Pancreas (tissue), 10 donors: ENCODE measurements around the gene MYT1. TPM values are rescaled to one million over a fixed set of nuclear protein-coding genes. Genes with fewer than 3 reads are reported as not detected.

Source experiments
- ATAC-seq, 4 donors: fragments of 200-7000 bp; cut with Tn5 transposase; one replicate each; pipeline versions ENCODE4 v1.8.0 to v1.9.1; 2020; ENCODE audit warnings: mild to moderate bottlenecking in 4 of 4, moderate library complexity in 4 of 4
- DNase-seq, 6 donors: peaks; one replicate each; pipeline ENCODE4 v3.0.0-alpha.2; 2020
- FAIRE-seq: peaks from 2 replicates; lab custom pipeline; 2012; peaks lifted over from hg19 to GRCh38; lab: Jason Lieb, UNC
- H3K27ac ChIP-seq, 4 donors: fragments of 200-600 bp; sonication (generic); 1 replicate in 3 of 4; 2 replicates in 1 of 4; pipeline versions ENCODE4 v1.5.0 to v1.8.0; 2020
- H3K27me3 ChIP-seq, 4 donors: fragments of 200-600 bp; one replicate each; pipeline ENCODE4 v1.8.0; 2021
- H3K36me3 ChIP-seq, 3 donors: fragments of 200-600 bp; sonication (generic) in 1 of 3; one replicate each; pipeline versions ENCODE4 v1.5.0 to v1.8.0; 2020 to 2021
- H3K4me1 ChIP-seq, 3 donors: fragments of 200-600 bp; one replicate each; pipeline ENCODE4 v1.8.0; 2021
- H3K4me3 ChIP-seq, 4 donors: fragments of 200-600 bp; sonication (generic) in 2 of 4; one replicate each; pipeline versions ENCODE4 v1.5.0 to v1.8.0; 2020 to 2021
- H3K9me3 ChIP-seq, 4 donors: fragments of 200-600 bp; one replicate each; pipeline ENCODE4 v1.8.0; 2021
- CTCF ChIP-seq, 4 donors: fragments of 200-600 bp; sonication (generic) in 3 of 4; IDR thresholded peaks; one replicate each; pipeline versions ENCODE4 v1.5.0 to v1.8.0; 2021; ENCODE audit warnings: antibody characterized with exemption in 4 of 4
- WGBS, 2 donors: extraction: QIAGEN DNeasy Blood & Tissue Kit; methylation state at CpG; one replicate each; pipeline ENCODE4 v1.1.7; 2013; 5-methylcytosine and 5-hydroxymethylcytosine counted together
- intact Hi-C, 3 donors: fragments of 100-400 bp; cut with DNase I; formaldehyde crosslinking; loops; one replicate each; pipeline versions ENCODE4 v1.11.1 to v1.14.2; 2022
- polyA plus RNA-seq, 2 donors: library from polyadenylated mRNA; stranded (reverse); fragments of 200-250 nt; gene quantifications; one replicate each; pipeline ENCODE4 v1.2.3, GENCODE V29; 2013
- total RNA-seq, 6 donors: library from RNA; stranded (reverse); fragmentation: NEBNext Ultra II Directional in 4 of 6; extraction: Animal tissue kit (Norgen Biotek cat#: 25700) in 4 of 6; gene quantifications; one replicate each; pipeline versions ENCODE4 v1.2.1 to v1.2.4, GENCODE V29; 2021 to 2023
- donor health status: healthy with polysubstance abuse.
- donor health status: DM: no; HTN: no; CAD: no; lungs with moderate emphysema.
- donor health status: DM: no; HTN: no; CAD: no.
- donor health status: control.
- donor health status: control.
- donor health status: Bipolar disorder and iron deficiency.
- donor health status: DM: yes; HTN: yes; CAD: no.
- donor health status: DM: no; HTN: no; CAD: no.
- donor health status: DM: no; HTN: no; CAD: no.
- donor health status: DM: yes; HTN: yes; CAD: no.

MYT1 gene
- total and polyA plus RNA-seq, 8 donors = 0.13 to 5.1 (median 0.52) TPM

- no peak for TF ChIP-seq CTCF (IDR thresholded peaks at IDR 0.05)
- Histone ChIP-seq H3K27ac (no peak overlapping the region), H3K9me3 (no peaks in the 10 kb centered on the region), H3K4me3 (no peak overlapping the region), H3K27me3 (no peaks in the 10 kb centered on the region), H3K36me3 (no peaks in the 10 kb centered on the region), H3K4me1 (no peaks in the 10 kb centered on the region)
- ATAC-seq (no peak), FAIRE-seq (no peak), DNase-seq (no peak)
- intact Hi-C loops = no loop called here
- WGBS, 2 donors = 61 to 72% methylated on average over 13 of the region's 13 CpGs
These were observed 53.4 kb downstream of the MYT1 start for GRCh38 chr20:64217539-64218221.

- no peak overlapping the region for H3K27ac ChIP-seq
- WGBS, 2 donors = 72 to 88% methylated on average over 12 of the region's 12 CpGs
- no peak overlapping the region for H3K4me3 ChIP-seq
- FAIRE-seq (no peak), DNase-seq (peak in 1 of 6 donors; percentile 25), ATAC-seq (no peak)
- TF ChIP-seq CTCF (IDR thresholded peaks at IDR 0.05) = no peak
- no peaks in the 10 kb centered on the region for H3K36me3 ChIP-seq
- no peaks in the 10 kb centered on the region for H3K27me3 ChIP-seq
- no peaks in the 10 kb centered on the region for H3K9me3 ChIP-seq
- intact Hi-C loops = no loop called here
- no peaks in the 10 kb centered on the region for H3K4me1 ChIP-seq
These were observed 55.0 kb downstream of the MYT1 start for GRCh38 chr20:64219202-64219601.

- intact Hi-C loops = no loop called here
- Histone ChIP-seq H3K4me3 (no peak overlapping the region), H3K9me3 (no peaks in the 10 kb centered on the region), H3K27ac (no peak overlapping the region), H3K36me3 (no peaks in the 10 kb centered on the region), H3K27me3 (no peaks in the 10 kb centered on the region), H3K4me1 (no peaks in the 10 kb centered on the region)
- DNase-seq = peak in 1 of 6 donors; percentile 46
- TF ChIP-seq CTCF (IDR thresholded peaks at IDR 0.05) = no peak
- WGBS, 2 donors = 63 to 78% methylated on average over 16 of the region's 16 CpGs
- no peak for FAIRE-seq
- no peak for ATAC-seq
These were observed 55.5 kb downstream of the MYT1 start for GRCh38 chr20:64219730-64220129.

GRCh38 chr20:64220420-64220819 is 56.2 kb downstream of the MYT1 start:
- intact Hi-C loops = no loop called here
- ATAC-seq = no peak
- H3K4me3 ChIP-seq = no peak overlapping the region
- no peaks in the 10 kb centered on the region for H3K36me3 ChIP-seq
- no peak overlapping the region for H3K27ac ChIP-seq
- no peaks in the 10 kb centered on the region for H3K9me3 ChIP-seq
- FAIRE-seq = no peak
- no peak for TF ChIP-seq CTCF (IDR thresholded peaks at IDR 0.05)
- WGBS, 2 donors = 45 to 53% methylated on average over 8 of the region's 8 CpGs
- no peaks in the 10 kb centered on the region for H3K27me3 ChIP-seq
- no peaks in the 10 kb centered on the region for H3K4me1 ChIP-seq
- DNase-seq = peak in 1 of 6 donors; percentile 35

- no peaks in the 10 kb centered on the region for H3K9me3 ChIP-seq
- intact Hi-C loops = no loop called here
- no peak overlapping the region for H3K27ac ChIP-seq
- no peak for ATAC-seq
- no peaks in the 10 kb centered on the region for H3K27me3 ChIP-seq
- TF ChIP-seq CTCF (IDR thresholded peaks at IDR 0.05) = no peak
- no peak overlapping the region for H3K4me3 ChIP-seq
- no peaks in the 10 kb centered on the region for H3K4me1 ChIP-seq
- 73 to 82% methylated on average over 17 of the region's 17 CpGs for WGBS, 2 donors
- FAIRE-seq = no peak
- DNase-seq = peak in 1 of 6 donors; percentile 24
- H3K36me3 ChIP-seq = no peaks in the 10 kb centered on the region
These were observed 56.8 kb downstream of the MYT1 start for GRCh38 chr20:64220891-64221527.
